GM19452 (cell line): ENCODE data around the gene APLF.

ENCODE experiments used
- ATAC-seq: cut with Tn5 transposase; IDR thresholded peaks from one replicate; pipeline ENCODE4 v1.9.1; 2021; ENCODE audit not compliant: unreplicated experiment

APLF gene

GRCh38 chr2:68467077-68467960 is at the start of gene APLF, which contains the start of gene FBXO48:
APLF (plus strand) TSS chr2:68467585; CDS start chr2:68467732, 147 bp downstream.
FBXO48 (minus strand) TSS chr2:68467294; CDS start chr2:68465145, 2,149 bp downstream.
- peak; percentile 93 for ATAC-seq

GRCh38 chr2:68417926-68418325 is 49.5 kb upstream of the APLF start:
- no peak for ATAC-seq

- ATAC-seq = no peak
Measured at GRCh38 chr2:68418419-68418818, 49.0 kb upstream of the APLF start.

- ATAC-seq = peak; percentile 57
Measured at GRCh38 chr2:68418855-68419254, 48.5 kb upstream of the APLF start.

GRCh38 chr2:68420254-68420910 is 47.0 kb upstream of the APLF start:
- no peak for ATAC-seq

- peak; percentile 87 for ATAC-seq
Measured at GRCh38 chr2:68423966-68424650, 43.3 kb upstream of the APLF start.

GRCh38 chr2:68425503-68425902 is 41.9 kb upstream of the APLF start:
- no peak for ATAC-seq

- ATAC-seq = no peak
Measured at GRCh38 chr2:68426446-68426845, 40.9 kb upstream of the APLF start.

GRCh38 chr2:68426848-68427579 is 40.4 kb upstream of the APLF start:
- ATAC-seq = no peak

GRCh38 chr2:68428126-68428525 is 39.3 kb upstream of the APLF start:
- no peak for ATAC-seq

GRCh38 chr2:68428746-68429145 is 38.6 kb upstream of the APLF start:
- no peak for ATAC-seq

GRCh38 chr2:68429311-68429826 is 38.0 kb upstream of the APLF start:
- no peak for ATAC-seq

- no peak for ATAC-seq
Measured at GRCh38 chr2:68431316-68431972, 35.9 kb upstream of the APLF start.

GRCh38 chr2:68432696-68433658 is 34.4 kb upstream of the APLF start:
- no peak for ATAC-seq

- ATAC-seq = no peak
Measured at GRCh38 chr2:68434981-68435380, 32.4 kb upstream of the APLF start.

- no peak for ATAC-seq
Measured at GRCh38 chr2:68435615-68436014, 31.8 kb upstream of the APLF start.

- no peak for ATAC-seq
Measured at GRCh38 chr2:68436270-68436669, 31.1 kb upstream of the APLF start.

GRCh38 chr2:68438455-68439303 is 28.7 kb upstream of the APLF start:
- ATAC-seq = no peak
